GM12878 (cell line): ENCODE results near the gene CCDC127. TPM values are rescaled to one million over a fixed set of nuclear protein-coding genes. Genes with fewer than 3 reads are reported as not detected.

Experiments used
- ATAC-seq: fragments of 200-7000 bp; cut with Tn5 transposase; 3 replicates; pipeline ENCODE4 v1.9.1; 2020; ENCODE audit warnings: mild to moderate bottlenecking, moderate library complexity
- BruUV-seq: library from RNA; stranded (reverse); fragments of 400-500 nt; replicated peaks from 2 replicates; lab custom pipeline; 2021; lab: Mats Ljungman, UMichigan
- CTCF ChIA-PET: fragments of 300-600 bp; sonication (Branson Sonifier 250); formaldehyde crosslinking; extraction: SDS; loops from one replicate; lab custom pipeline; 2021; ENCODE audit warnings: inconsistent platforms; lab: Yijun Ruan, JAX
- POLR2A ChIA-PET: fragments of 350-600 bp; formaldehyde crosslinking; extraction: SDS; loops from one replicate; lab custom pipeline; 2021; ENCODE audit warnings: inconsistent platforms; lab: Charles Lee
- RAD21 ChIA-PET: fragments of 300-600 bp; sonication (Branson Sonifier 250); formaldehyde crosslinking; loops from one replicate; lab custom pipeline; 2023; ENCODE audit warnings: antibody characterized with exemption; ENCODE audit not compliant: unreplicated experiment; lab: Charles Lee
- SMC1A ChIA-PET: fragments of 300-600 bp; sonication (Branson Sonifier 250); formaldehyde crosslinking; loops from one replicate; lab custom pipeline; 2023; ENCODE audit not compliant: unreplicated experiment, uncharacterized antibody; lab: Charles Lee
- DNase-seq: peaks from one replicate; pipeline ENCODE4 v3.0.0-alpha.2; 2011; ENCODE audit warnings: low read depth, low spot score
- FAIRE-seq: peaks from 3 replicates; lab custom pipeline; 2011; peaks lifted over from hg19 to GRCh38; lab: Jason Lieb, UNC
- H2AFZ ChIP-seq: 2 replicates; pipeline ENCODE4 v1.6.0; 2011; ENCODE audit warnings: low read depth, low read length, control low read depth; ENCODE audit not compliant: control insufficient read depth
- H3K27ac ChIP-seq: 2 replicates; pipeline ENCODE4 v1.5.1; 2011; ENCODE audit warnings: control low read depth; ENCODE audit not compliant: control insufficient read depth, insufficient read depth
- H3K27me3 ChIP-seq, 2 experiments: replicated peaks in 1 of 2; 2 replicates each; pipeline versions ENCODE4 v1.6.0 to v1.6.1; 2011; ENCODE audit warnings: low read length in 1 of 2; ENCODE audit not compliant: control insufficient read depth in 2 of 2, insufficient read depth in 2 of 2
- H3K36me3 ChIP-seq, 2 experiments: 2 replicates each; pipeline ENCODE4 v1.5.1; 2011; ENCODE audit warnings: low read length in 1 of 2; ENCODE audit not compliant: control insufficient read depth in 2 of 2, insufficient read depth in 2 of 2
- H3K4me1 ChIP-seq: 2 replicates; pipeline ENCODE4 v1.6.1; 2011; ENCODE audit warnings: mild to moderate bottlenecking, low read length, moderate library complexity, mixed read lengths; ENCODE audit not compliant: control insufficient read depth, insufficient read depth
- H3K4me2 ChIP-seq: 2 replicates; pipeline ENCODE4 v1.6.0; 2011; ENCODE audit warnings: control low read depth; ENCODE audit not compliant: control insufficient read depth, insufficient read depth
- H3K4me3 ChIP-seq: fragments of 200-600 bp; sonication (generic); 2 replicates; pipeline ENCODE4 v1.5.1; 2016
- H3K79me2 ChIP-seq: 2 replicates; pipeline ENCODE4 v1.6.0; 2011; ENCODE audit warnings: low read length; ENCODE audit not compliant: control insufficient read depth, insufficient read depth
- H3K9ac ChIP-seq: 2 replicates; pipeline ENCODE4 v1.8.0; 2011; ENCODE audit warnings: low read length, control low read depth, mixed read lengths; ENCODE audit not compliant: control insufficient read depth, insufficient read depth
- H3K9me3 ChIP-seq: replicated peaks from 3 replicates; pipeline ENCODE4 v1.5.1; 2011; ENCODE audit warnings: mild to moderate bottlenecking, low read length; ENCODE audit not compliant: control insufficient read depth, insufficient read depth
- H4K20me1 ChIP-seq: 2 replicates; pipeline ENCODE4 v1.6.0; 2011; ENCODE audit not compliant: control insufficient read depth, insufficient read depth
- BACH1 ChIP-seq: fragments of 450-650 bp; IDR thresholded peaks from 2 replicates; pipeline ENCODE4 v1.6.1; 2017; ENCODE audit warnings: mild to moderate bottlenecking, borderline replicate concordance
- BCLAF1 ChIP-seq: fragments of 450-650 bp; IDR thresholded peaks from 2 replicates; pipeline ENCODE4 v1.6.1; 2017; ENCODE audit warnings: antibody characterized with exemption, mild to moderate bottlenecking, moderate library complexity
- ESRRA ChIP-seq: IDR thresholded peaks from 2 replicates; pipeline ENCODE4 v1.6.1; 2012; ENCODE audit warnings: mild to moderate bottlenecking, low read length, improper control_type of control experiment
- FOXK2 ChIP-seq: fragments of 450-650 bp; IDR thresholded peaks from 2 replicates; pipeline ENCODE4 v1.6.1; 2017; ENCODE audit warnings: mild to moderate bottlenecking, moderate library complexity
- JUNB ChIP-seq: IDR thresholded peaks from 2 replicates; pipeline ENCODE4 v1.6.1; 2016; ENCODE audit warnings: antibody characterized with exemption, mild to moderate bottlenecking
- NR2C2 ChIP-seq: IDR thresholded peaks from 2 replicates; pipeline ENCODE4 v1.6.1; 2011; ENCODE audit warnings: borderline replicate concordance, low read depth; ENCODE audit not compliant: control insufficient read depth, insufficient read length
- RELB ChIP-seq: fragments of 450-650 bp; IDR thresholded peaks from 2 replicates; pipeline ENCODE4 v1.6.1; 2017; ENCODE audit warnings: low read depth, mild to moderate bottlenecking, moderate library complexity
- SIN3A ChIP-seq: IDR thresholded peaks from 2 replicates; pipeline ENCODE4 v1.6.1; 2012; ENCODE audit warnings: low read depth, low read length, improper control_type of control experiment
- SPI1 ChIP-seq: IDR thresholded peaks from 2 replicates; pipeline ENCODE4 v1.6.1; 2011; ENCODE audit warnings: low read depth, mild to moderate bottlenecking, low read length, moderate library complexity, borderline replicate concordance; ENCODE audit not compliant: insufficient read depth
- STAT3 ChIP-seq: IDR thresholded peaks from 2 replicates; pipeline ENCODE4 v1.6.1; 2011; ENCODE audit warnings: low read depth, low read length, improper control_type of control experiment
- ZBTB11 ChIP-seq: fragments of 450-650 bp; formaldehyde crosslinking; IDR thresholded peaks from 2 replicates; pipeline ENCODE4 v1.5.0; 2022; ENCODE audit warnings: mild to moderate bottlenecking, missing genetic modification characterization
- ZBTB4 ChIP-seq: fragments of 450-650 bp; formaldehyde crosslinking; IDR thresholded peaks from 2 replicates; pipeline ENCODE4 v1.4.0; 2022; ENCODE audit warnings: mild to moderate bottlenecking, moderate library complexity
- ZNF24 ChIP-seq: fragments of 450-650 bp; IDR thresholded peaks from 2 replicates; pipeline ENCODE4 v1.6.1; 2017; ENCODE audit warnings: antibody characterized with exemption, mild to moderate bottlenecking
- WGBS: methylation state at CpG from one replicate; pipeline ENCODE4 v1.1.6; 2016; ENCODE audit warnings: low lambda C conversion rate; ENCODE audit not compliant: insufficient replicate concordance, insufficient coverage; ENCODE audit errors: missing lambda C conversion rate; 5-methylcytosine and 5-hydroxymethylcytosine counted together
- in situ Hi-C: fragments of 300-500 bp; cut with MboI; formaldehyde crosslinking; loops from 9 replicates; pipeline ENCODE4 v1.14.3; 2018; ENCODE audit warnings: mixed read lengths
- intact Hi-C: fragments of 100-400 bp; cut with micrococcal nuclease; formaldehyde crosslinking; loops from one replicate; pipeline ENCODE4 v1.14.2; 2022; ENCODE audit not compliant: unreplicated experiment
- polyA plus RNA-seq, 11 experiments: library from polyadenylated mRNA; depleted of rRNA in 4 of 11; unstranded in 6 of 11; stranded (reverse) in 5 of 11; fragments of >200 nt; fragmentation: Nextera tagmentation in 4 of 11; fragmentation: Illumina TruSeq in 1 of 11; extraction: Ambion mirVana in 4 of 11; extraction: Trizol in 1 of 11; gene quantifications; 1 replicate in 1 of 11; 2 replicates in 10 of 11; pipeline versions ENCODE4 v1.2.1 to v1.2.3, GENCODE V29; 2011 to 2016; ENCODE audit warnings: inconsistent platforms in 2 of 11, missing spikeins in 2 of 11, low read depth in 1 of 11
- total RNA-seq, 4 experiments: library from RNA; depleted of rRNA in 3 of 4; stranded (reverse); fragments of >200 nt in 3 of 4; fragmentation: Illumina TruSeq in 1 of 4; extraction: Trizol in 1 of 4; gene quantifications; 2 replicates each; pipeline versions ENCODE4 v1.2.1 to v1.2.3, GENCODE V29; 2013 to 2021

CCDC127 gene
- total and polyA plus RNA-seq, 10 of the 15 experiments (the other 5 are each of a cell fraction or from before 2014, with no cell fraction given): 1.9 to 6.9 (median 2.9) TPM

GRCh38 chr5:158807-159447 is 59.0 kb downstream of the CCDC127 start:
- Histone ChIP-seq H3K9me3 (no peaks in the 10 kb centered on the region), H3K9ac (no peak overlapping the region), H3K79me2 (no peaks in the 10 kb centered on the region), H4K20me1 (no peaks in the 10 kb centered on the region), H3K36me3 (no peaks in the 10 kb centered on the region), H3K4me2 (no peak overlapping the region), H3K27ac (no peak overlapping the region), H2AFZ (no peak overlapping the region), H3K27me3 (no peaks in the 10 kb centered on the region), H3K4me3 (no peak overlapping the region), H3K4me1 (no peaks in the 10 kb centered on the region)
- DNase-seq: no peak
- ChIA-PET RAD21 (no interaction called here), SMC1A (no interaction called here), CTCF (no interaction called here), POLR2A (no interaction called here)
- intact Hi-C loops: no loop called here
- FAIRE-seq: no peak
- no TSS peak for BruUV-seq
- no peak for ATAC-seq
- WGBS: 42% methylated on average over 17 of the region's 17 CpGs
- in situ Hi-C loops: no loop called here
- TF ChIP-seq RELB (no peak), ESRRA (no peak), JUNB (no peak), SIN3A (no peak), BACH1 (no peak), ZNF24 (no peak), ZBTB4 (CRISPR knock-in tag) (no peak), SPI1 (no peak), STAT3 (no peak), ZBTB11 (CRISPR knock-in tag) (no peak), BCLAF1 (no peak), NR2C2 (no peak), FOXK2 (no peak)
